Embryonic facial prominence (tissue), 1 donor: ENCODE results near the gene RIN1.
"Not testable (repeated sequence)": the region's sequence is repeated elsewhere in the genome, so short reads cannot be mapped to it uniquely, and the experiment has no call there.

Source experiments
- DNase-seq: peaks from one replicate; pipeline ENCODE4 v3.0.0-alpha.2; 2016; ENCODE audit errors: extremely low spot score

RIN1 gene

GRCh38 chr11:66334605-66335442 is 1.4 kb downstream of the RIN1 start:
- no peak for DNase-seq

- DNase-seq, result no peak
Observed at GRCh38 chr11:66333896-66334604, 2.2 kb downstream of the RIN1 start.

GRCh38 chr11:66333220-66333877 is 2.9 kb downstream of the RIN1 start:
- no peak for DNase-seq

GRCh38 chr11:66332371-66333219 is 3.6 kb downstream of the RIN1 start:
- DNase-seq, result no peak

GRCh38 chr11:66331542-66332370 is 4.5 kb downstream of the RIN1 start:
- DNase-seq, result no peak

- DNase-seq, result no peak
Observed at GRCh38 chr11:66330931-66331330, 5.3 kb downstream of the RIN1 start.

GRCh38 chr11:66329165-66329673 is 7.0 kb downstream of the RIN1 start:
- no peak for DNase-seq

GRCh38 chr11:66328302-66329144 is 7.7 kb downstream of the RIN1 start:
- DNase-seq, result no peak

GRCh38 chr11:66328031-66328301 is 8.3 kb downstream of the RIN1 start:
- DNase-seq, result no peak

- DNase-seq, result no peak
Observed at GRCh38 chr11:66327171-66328030, 8.8 kb downstream of the RIN1 start.

GRCh38 chr11:66326261-66327111 is 9.7 kb downstream of the RIN1 start:
- DNase-seq, result no peak

- no peak for DNase-seq
Observed at GRCh38 chr11:66325263-66325671, 11.0 kb downstream of the RIN1 start.

- no peak for DNase-seq
Observed at GRCh38 chr11:66324664-66325063, 11.6 kb downstream of the RIN1 start.

GRCh38 chr11:66323684-66324083 is 12.6 kb downstream of the RIN1 start:
- DNase-seq, result no peak

- no peak for DNase-seq
Observed at GRCh38 chr11:66322732-66323427, 13.4 kb downstream of the RIN1 start.

GRCh38 chr11:66321606-66322005 is 14.6 kb downstream of the RIN1 start:
- DNase-seq, result no peak

- DNase-seq, result not testable (repeated sequence)
Observed at GRCh38 chr11:66320748-66321147, 15.5 kb downstream of the RIN1 start.
